Right lung (tissue), 5 donors: ENCODE measurements around the gene C11orf91. TPM values are rescaled to one million over a fixed set of nuclear protein-coding genes. Genes with fewer than 3 reads are reported as not detected.
"Not testable (repeated sequence)": the region's sequence is repeated elsewhere in the genome, so short reads cannot be mapped to it uniquely, and the experiment has no call there.

ENCODE experiments used
- DNase-seq, 2 donors: peaks; one replicate each; pipeline ENCODE4 v3.0.0-alpha.2; 2013
- polyA plus RNA-seq, 5 donors: library from polyadenylated mRNA; unstranded; fragments of 120-200 nt; gene quantifications; one replicate each; pipeline versions ENCODE4 v1.2.1 to v1.2.3, GENCODE V29; 2013; ENCODE audit warnings: inconsistent platforms in 1 of 5, low replicate concordance in 1 of 5; ENCODE audit not compliant: insufficient read length in 5 of 5, insufficient read depth in 1 of 5

Gene C11orf91
- polyA plus RNA-seq, 5 donors: not detected

- DNase-seq: no peak
Measured at GRCh38 chr11:33722590-33723234, 22.1 kb upstream of the C11orf91 start.

GRCh38 chr11:33721984-33722383, 21.4 kb upstream of the C11orf91 start:
- no peak for DNase-seq

- DNase-seq: no peak
Measured at GRCh38 chr11:33721426-33721825, 20.8 kb upstream of the C11orf91 start.

DNA sequence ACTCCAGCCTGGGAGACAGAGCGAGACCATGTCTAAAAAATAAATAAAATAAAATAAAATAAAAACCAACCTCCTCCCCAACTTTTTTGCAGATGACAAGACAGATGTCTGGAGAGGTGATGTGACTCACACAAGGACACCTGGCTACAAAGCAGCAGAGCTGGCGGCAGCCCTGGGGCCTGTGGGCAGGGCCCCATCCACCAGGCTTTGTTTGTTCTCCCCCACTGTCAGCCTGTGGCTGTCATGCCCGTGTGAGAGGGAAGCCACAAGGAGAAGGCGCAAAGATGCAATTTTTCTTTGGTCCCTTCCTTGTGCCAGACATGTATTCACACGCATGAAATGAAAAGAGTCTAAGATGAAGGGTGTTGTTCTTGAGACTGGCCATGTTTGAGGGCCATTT, 19.0 kb upstream of the C11orf91 start:
- DNase-seq: no peak

DNA sequence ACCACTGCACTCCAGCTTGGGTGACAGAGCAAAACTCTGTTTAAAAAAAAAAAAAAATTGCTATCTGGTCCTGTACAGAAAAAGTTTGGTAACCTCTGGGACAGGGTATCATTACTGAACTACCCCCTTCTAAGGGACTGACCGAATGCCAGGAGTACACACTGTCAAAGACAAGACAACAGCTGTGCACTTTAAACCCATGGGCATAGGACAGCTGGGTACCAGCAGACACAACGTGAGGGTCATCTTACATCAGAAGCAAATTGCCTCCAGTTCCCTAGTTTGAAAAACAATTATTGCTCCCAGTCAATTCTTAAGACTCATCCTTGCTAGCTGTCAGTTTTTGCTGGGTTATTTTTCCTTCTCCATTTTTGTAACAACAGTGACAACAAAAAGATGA, 17.8 kb upstream of the C11orf91 start:
- no peak for DNase-seq

GRCh38 chr11:33716243-33716642, 15.6 kb upstream of the C11orf91 start:
- no peak for DNase-seq

DNA sequence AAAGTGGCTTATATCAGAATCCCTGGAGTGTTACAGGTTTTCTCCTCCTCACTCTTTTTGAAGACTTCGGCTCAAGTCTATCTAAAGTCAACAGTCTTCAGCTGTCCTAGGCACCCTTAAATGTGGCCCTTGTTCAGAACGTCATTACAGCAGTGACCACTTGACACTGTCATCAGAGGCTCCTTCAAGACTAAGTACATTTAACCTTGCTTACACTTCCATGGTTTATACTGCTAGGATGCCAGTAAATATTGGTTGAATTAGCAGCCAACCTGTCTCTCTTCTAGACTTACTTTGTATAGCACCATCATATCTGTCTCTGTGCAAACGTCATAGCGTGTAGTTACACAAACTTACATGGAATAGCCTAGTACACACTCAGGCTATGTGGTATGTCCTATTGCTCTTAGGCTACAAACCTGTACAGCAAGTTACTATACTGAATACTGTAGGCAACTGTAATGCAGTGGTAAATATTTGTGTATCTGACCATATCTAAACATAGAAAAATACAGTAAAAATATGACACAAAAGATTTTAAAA, 13.3 kb upstream of the C11orf91 start:
- no peak for DNase-seq

DNA sequence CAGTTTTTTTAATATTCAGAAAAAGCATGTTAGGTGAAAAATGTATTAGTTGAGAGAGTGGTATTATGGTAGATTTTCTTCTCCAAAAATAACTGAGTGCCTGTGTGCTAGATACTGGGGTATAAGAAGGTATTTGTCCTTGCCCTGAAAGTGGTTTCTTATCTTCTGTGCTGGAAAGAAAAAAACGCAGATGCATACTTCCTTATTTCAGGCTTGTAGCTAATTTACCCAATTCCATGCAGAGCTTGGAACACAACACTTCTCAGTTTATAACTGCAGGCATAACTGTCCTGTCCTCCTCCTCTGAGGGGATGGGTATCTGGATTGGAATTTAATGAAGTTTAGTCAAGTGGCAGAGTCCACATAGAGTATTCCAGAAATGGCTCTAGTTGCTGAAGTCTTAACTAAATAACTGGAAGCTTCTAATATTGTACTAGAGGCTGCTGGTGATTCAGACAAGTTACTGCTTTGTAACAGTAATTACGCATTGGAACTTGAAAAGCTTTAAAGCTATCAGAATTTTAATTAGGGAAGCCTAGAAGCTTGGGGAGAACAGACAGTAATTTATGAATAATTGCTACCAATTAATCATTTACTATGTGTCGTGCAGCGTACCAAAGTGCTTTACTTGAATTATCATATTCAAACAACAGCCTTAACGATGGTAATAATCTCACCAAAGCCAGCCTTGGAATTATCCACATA, 12.7 kb upstream of the C11orf91 start:
- DNase-seq: no peak

DNA sequence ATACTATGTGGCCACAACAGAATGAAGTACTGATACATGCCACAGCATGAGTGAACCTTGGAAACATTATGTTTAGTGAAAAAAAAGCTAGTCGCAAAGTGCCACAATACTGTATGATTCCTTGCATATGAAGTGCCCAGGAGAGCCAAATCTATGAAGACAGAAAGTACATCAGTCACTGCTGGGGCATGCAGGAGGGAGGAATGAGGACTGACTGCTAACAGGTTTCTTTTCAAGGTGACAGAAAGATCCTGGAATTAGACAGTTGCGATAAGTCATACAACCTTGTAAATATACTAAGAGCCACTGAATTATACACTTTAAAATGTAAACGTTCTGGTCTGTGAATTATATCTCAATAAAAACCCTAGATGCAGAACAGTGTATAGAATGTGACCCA, 11.8 kb upstream of the C11orf91 start:
- no peak for DNase-seq

GRCh38 chr11:33709466-33709865, 8.8 kb upstream of the C11orf91 start:
- no peak for DNase-seq

DNA sequence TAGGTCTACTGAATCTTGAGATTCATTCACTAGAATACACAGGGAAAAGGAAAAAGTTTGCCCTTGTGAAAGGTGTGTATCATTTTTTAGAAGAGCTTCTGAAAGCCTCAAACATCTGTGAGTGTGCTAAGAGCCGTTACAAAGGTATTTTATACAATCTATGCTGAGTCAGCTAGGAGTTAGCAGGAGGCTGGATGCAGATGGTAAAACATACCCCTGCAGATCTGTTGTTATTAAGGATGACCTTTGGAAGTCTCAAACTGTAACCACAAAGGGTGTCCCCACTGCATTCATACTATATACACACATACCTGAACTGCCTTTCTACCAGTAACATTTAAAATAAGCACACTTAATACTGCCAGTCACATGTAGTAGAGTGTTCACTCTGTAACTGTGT, 8.4 kb upstream of the C11orf91 start:
- DNase-seq: no peak

GRCh38 chr11:33707831-33708230, 7.2 kb upstream of the C11orf91 start:
- DNase-seq: not testable (repeated sequence)

DNA sequence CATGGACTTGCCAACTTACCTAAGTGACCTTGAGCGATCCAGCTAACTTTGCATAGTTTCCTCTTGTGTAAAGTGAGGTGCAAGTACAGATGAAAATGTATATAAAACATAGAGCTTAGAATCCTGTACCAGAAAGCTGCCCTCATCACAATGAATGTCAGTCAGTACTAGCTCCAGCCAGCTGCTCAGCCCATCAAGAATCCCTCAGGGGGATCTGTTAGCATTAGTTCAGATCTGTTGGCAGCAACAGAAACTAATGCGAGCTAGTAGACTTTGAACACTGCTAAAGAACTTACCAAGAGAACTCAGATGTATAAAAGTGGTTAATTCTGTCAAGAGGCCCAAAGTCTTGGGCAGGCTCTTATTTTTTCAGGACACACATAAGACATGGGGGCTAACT, 6.3 kb upstream of the C11orf91 start:
- DNase-seq: no peak

- no peak for DNase-seq
Measured at GRCh38 chr11:33706546-33706945, 5.9 kb upstream of the C11orf91 start.

DNA sequence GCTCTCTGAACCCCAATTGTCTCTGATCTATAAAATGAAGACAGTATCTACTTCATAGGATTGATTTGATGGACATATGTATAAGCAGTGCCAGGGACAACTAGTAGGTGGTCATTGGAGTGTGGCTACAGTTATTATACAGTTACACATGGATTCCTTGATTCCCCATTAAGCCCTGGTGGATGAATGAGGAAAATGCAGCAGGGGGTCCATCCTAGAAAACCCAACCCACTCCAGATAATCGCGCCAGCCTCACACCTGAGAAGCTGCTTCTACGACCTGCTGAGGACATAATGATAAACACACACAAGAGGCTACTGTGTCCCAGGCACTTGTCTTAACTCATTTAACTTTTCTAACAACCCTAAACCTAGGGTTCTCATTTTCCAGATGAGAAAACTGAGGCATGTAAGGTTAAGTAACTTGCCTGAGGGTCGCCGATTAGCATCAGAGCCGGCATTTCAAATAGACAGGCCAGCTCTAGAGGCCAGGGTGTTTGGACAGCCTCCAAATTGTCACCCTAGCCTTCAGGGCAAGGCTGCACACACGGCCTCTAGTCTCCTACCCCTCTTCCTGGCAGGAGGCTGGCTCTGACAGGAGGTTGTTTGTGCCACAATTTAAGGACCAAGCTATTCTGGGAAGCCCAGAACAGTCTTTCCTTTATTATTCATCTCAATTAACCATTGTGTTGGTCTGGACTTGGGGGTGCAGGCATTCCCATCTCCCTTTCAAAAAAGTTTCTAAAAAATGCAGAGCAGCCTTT, 3.8 kb upstream of the C11orf91 start:
- DNase-seq: no peak

DNA sequence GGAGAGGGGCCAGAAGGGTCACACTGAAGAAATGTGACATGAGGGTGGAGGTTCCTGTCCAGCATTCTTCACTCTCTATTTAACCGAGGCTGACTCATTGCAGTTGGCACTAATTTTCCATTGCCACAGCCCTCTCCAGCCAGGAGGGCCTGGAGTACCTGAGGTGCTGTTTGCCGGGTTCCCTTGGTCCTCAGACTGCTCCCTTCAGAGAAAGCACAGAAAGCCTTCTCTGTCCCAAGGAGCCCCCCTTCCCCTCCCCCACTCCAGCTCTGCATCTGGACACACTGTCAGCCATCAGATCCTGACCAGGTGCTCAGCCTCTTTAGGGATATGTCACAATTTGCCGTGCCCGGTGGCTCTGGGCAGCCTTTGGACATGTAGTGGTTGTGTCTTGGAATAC, 3.2 kb upstream of the C11orf91 start:
- DNase-seq: no peak

DNA sequence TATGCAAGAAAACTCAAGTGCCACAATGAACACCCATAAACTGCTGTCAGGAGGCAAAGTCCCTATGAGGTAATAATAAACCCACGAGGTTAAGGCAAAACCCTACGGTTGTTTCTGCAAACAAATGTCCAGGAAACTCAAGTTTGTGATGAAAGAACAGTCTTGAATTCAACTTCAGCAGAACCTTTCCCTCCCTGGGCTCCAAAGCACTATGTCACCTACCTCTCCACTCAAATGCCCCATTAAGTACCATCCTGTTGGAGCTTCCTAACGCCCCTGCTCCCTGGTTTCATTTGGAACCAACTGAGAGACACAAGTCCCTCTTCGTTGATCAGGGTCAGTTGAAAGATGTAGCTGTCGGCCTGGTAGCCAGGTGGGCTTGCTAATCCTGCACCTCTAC, 2.6 kb upstream of the C11orf91 start:
- no peak for DNase-seq

GRCh38 chr11:33701302-33702230, 940 bp upstream of the C11orf91 start:
- DNase-seq: peak; percentile 61 to 66

GRCh38 chr11:33700063-33700501, 544 bp downstream of the C11orf91 start:
- no peak for DNase-seq

DNA sequence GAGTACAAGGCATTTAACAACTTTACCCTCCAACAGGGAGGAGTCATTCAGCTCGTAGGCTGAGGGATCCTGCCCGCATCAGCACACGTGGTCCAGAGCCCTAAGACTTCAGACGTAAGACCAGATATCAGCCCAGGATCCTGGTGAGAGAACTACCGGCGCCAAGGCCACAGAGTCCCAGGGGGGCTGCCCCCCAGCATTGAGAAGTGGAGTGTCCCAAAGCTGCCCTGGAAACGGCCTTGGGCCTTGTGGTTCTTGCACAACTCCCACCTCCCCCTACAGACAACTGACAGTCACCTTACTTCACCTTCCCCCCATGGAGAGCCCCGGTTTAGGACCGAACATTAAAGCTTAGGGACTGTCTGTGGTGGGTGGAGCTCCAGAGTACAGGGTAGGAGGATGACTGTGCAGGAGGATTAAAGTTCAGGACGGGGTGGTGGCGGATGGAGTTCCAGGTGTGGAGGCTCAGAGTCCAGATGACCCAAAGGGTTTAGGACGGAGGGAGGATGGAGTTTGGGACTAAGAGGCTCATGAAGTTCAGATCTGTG, 1.0 kb downstream of the C11orf91 start:
- DNase-seq: no peak

DNA sequence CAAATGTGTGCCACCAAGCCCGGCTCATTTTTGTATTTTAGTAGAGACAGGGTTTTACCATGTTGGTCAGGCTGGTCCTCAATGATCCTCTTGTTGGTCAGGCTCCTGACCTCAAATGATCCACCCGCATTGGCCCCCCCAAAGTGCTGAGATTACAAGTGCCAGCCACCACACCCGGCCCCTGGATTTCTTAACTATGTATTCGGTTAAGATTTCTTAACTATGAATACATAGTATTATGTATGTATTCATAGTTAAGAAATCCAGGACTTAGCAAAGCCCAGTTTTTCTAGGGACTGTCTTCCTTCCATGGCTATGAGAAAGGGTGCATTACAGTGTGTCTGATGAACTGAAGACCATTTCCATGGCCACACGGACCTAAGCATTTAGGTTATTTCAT, 1.7 kb downstream of the C11orf91 start:
- DNase-seq: no peak
